Lower leg skin (tissue), 4 donors: ENCODE data around the gene SH3YL1. TPM values are rescaled to one million over a fixed set of nuclear protein-coding genes. Genes with fewer than 3 reads are reported as not detected.
A peak's percentile ranks its signal among the peaks of the same experiment; 100 is the strongest.

Experiments used
- DNase-seq, 2 donors: peaks; one replicate each; pipeline ENCODE4 v3.0.0-alpha.2; 2019; ENCODE audit warnings: low spot score in 2 of 2
- H3K4me3 ChIP-seq: fragments of 200-600 bp; sonication (generic); 2 replicates; pipeline ENCODE4 v1.5.1; 2017; ENCODE audit warnings: mild to moderate bottlenecking, low read depth; ENCODE audit not compliant: poor library complexity, severe bottlenecking
- CTCF ChIP-seq, 3 donors: fragments of 450-650 bp; IDR thresholded peaks; one replicate each; pipeline ENCODE4 v1.5.1; 2016; ENCODE audit warnings: antibody characterized with exemption in 3 of 3, mild to moderate bottlenecking in 3 of 3, moderate library complexity in 2 of 3
- POLR2A ChIP-seq, 2 donors: fragments of 450-650 bp; IDR thresholded peaks; one replicate each; pipeline ENCODE4 v1.6.1; 2016 to 2017; ENCODE audit warnings: antibody characterized with exemption in 2 of 2, mild to moderate bottlenecking in 1 of 2, moderate library complexity in 1 of 2
- WGBS, 2 donors: methylation state at CpG; one replicate each; pipeline ENCODE4 v1.1.5; 2018; 5-methylcytosine and 5-hydroxymethylcytosine counted together
- intact Hi-C: fragments of 100-400 bp; cut with DNase I; formaldehyde crosslinking; loops from one replicate; pipeline ENCODE4 v1.15.0; 2023; ENCODE audit warnings: low total_unique reads
- total RNA-seq, 4 donors: library from RNA; depleted of rRNA; stranded (reverse); fragments of >200 nt; gene quantifications; one replicate each; pipeline ENCODE4 v1.1.0, GENCODE V29; 2016

SH3YL1 gene
- total RNA-seq, 4 donors from 2014 or later: 106 to 159 (median 124) TPM

DNA sequence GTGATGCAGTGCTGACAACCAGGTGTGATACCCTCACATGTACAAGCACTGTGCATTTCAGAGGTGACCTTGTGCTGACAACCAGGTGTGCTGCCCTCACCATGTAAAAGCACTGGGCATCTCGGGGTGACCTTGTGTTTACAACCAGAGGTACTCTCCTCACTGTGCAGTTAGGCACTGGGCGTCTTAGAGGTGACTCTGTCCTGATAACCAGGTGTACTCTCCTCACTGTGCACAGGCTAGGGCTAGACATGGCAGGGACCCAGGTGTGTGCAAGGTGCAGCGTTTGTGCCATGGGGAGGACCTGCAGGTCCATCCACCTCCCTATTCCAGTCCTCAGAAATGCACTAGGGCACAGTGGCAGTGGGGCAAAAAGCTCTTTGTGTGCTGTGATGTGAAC, 32.5 kb upstream of the SH3YL1 start:
- H3K4me3 ChIP-seq: no peak overlapping the region
- intact Hi-C loops: no loop called here
- TF ChIP-seq POLR2A (IDR thresholded peaks at IDR 0.05) (no peak), CTCF (IDR thresholded peaks at IDR 0.05) (no peak)
- no peak for DNase-seq
- 13 to 66% methylated on average over 3 of the region's 3 CpGs for WGBS, 2 donors

DNA sequence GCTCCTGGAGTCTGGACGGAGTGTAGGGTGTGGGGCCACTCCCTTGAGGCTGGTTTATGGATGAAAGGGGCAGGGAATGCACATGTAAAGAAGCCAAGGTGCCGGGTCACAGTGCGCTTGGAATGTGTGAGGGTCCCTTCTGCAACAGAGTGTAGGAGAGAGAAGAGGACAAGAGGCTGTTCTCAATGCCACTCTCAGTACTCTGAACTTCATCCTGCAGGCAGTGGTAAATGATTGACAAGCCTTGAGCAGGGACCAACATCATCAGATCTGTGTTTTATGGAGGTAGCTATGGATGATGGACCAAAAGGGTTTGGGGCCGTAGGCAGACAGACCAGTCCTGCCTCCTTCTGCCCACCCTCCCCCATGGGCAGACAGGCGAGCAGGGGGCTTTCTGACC, 31.3 kb upstream of the SH3YL1 start:
- TF ChIP-seq POLR2A (IDR thresholded peaks at IDR 0.05) (no peak), CTCF (IDR thresholded peaks at IDR 0.05) (no peak)
- intact Hi-C loops: no loop called here
- WGBS, 2 donors: 79 to 81% methylated on average over 5 of the region's 5 CpGs
- no peak overlapping the region for H3K4me3 ChIP-seq
- no peak for DNase-seq

GRCh38 chr2:290090-290722, 26.4 kb upstream of the SH3YL1 start:
- TF ChIP-seq POLR2A (IDR thresholded peaks at IDR 0.05): no peak
- TF ChIP-seq CTCF (IDR thresholded peaks at IDR 0.05): no peak
- WGBS, 2 donors: 8 to 9% methylated on average over 15 of the region's 15 CpGs
- intact Hi-C loops: no loop called here
- peak; percentile 63 to 92 for DNase-seq
- peak overlapping the region; percentile 16 for H3K4me3 ChIP-seq

- TF ChIP-seq CTCF (IDR thresholded peaks at IDR 0.05) (no peak), POLR2A (IDR thresholded peaks at IDR 0.05) (no peak)
- H3K4me3 ChIP-seq: peak overlapping the region; percentile 16
- no peak for DNase-seq
- intact Hi-C loops: no loop called here
- WGBS, 2 donors: 1 to 2% methylated on average over 49 to 55 of the region's 60 CpGs
These were observed 25.7 kb upstream of the SH3YL1 start for GRCh38 chr2:289362-290089.

DNA sequence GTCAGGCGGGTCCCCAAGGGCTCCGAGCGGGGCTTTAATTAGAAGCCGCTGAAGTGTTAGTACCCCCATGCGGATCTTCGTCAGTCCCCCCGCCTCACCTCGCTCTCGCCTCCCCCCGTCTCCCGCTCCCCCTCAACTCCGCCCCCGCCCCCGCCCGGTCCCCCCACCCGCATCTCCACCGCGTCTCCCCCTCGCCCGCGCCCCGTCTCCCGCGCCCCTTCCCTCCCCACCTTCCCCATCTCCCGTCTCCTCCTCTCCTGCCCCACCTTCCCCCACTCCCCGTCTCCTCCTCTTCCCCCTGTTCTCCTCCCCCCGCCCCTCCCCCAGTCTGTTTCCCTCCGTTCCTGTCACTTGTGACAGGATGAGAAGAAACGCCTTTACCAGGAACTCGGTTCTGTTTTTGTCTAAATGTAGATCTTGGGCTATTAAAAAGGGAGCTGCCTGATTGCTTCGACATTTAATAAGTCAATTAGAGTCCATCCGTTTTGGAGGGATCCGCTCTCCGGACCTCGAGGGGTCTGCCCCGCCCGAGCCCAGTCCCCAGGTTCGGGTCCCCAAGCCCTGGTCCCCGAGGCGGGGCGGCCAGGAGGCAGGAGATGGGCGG, 25.0 kb upstream of the SH3YL1 start:
- DNase-seq: no peak
- 2 to 3% methylated on average over 20 to 22 of the region's 42 CpGs for WGBS, 2 donors
- TF ChIP-seq CTCF (IDR thresholded peaks at IDR 0.05) (no peak), POLR2A (IDR thresholded peaks at IDR 0.05) (no peak)
- H3K4me3 ChIP-seq: peak overlapping the region; percentile 16
- intact Hi-C loops: no loop called here
